ENCODE measurements around the gene S100A9. TPM values are rescaled to one million over a fixed set of nuclear protein-coding genes. Genes with fewer than 3 reads are reported as not detected.
A peak's percentile ranks its signal among the peaks of the same experiment; 100 is the strongest.

Gene S100A9
- total RNA-seq, 2 donors from 2014 or later = 65.7 to 199 TPM

GRCh38 chr1:153394391-153394790 is 36.7 kb downstream of the S100A9 start:
- H3K27ac ChIP-seq = no peak overlapping the region
- TF ChIP-seq, protein P1, sequence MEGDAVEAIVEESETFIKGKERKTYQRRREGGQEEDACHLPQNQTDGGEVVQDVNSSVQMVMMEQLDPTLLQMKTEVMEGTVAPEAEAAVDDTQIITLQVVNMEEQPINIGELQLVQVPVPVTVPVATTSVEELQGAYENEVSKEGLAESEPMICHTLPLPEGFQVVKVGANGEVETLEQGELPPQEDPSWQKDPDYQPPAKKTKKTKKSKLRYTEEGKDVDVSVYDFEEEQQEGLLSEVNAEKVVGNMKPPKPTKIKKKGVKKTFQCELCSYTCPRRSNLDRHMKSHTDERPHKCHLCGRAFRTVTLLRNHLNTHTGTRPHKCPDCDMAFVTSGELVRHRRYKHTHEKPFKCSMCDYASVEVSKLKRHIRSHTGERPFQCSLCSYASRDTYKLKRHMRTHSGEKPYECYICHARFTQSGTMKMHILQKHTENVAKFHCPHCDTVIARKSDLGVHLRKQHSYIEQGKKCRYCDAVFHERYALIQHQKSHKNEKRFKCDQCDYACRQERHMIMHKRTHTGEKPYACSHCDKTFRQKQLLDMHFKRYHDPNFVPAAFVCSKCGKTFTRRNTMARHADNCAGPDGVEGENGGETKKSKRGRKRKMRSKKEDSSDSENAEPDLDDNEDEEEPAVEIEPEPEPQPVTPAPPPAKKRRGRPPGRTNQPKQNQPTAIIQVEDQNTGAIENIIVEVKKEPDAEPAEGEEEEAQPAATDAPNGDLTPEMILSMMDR (IDR thresholded peaks at IDR 0.05) = no peak

GRCh38 chr1:153395136-153395685 is 37.6 kb downstream of the S100A9 start:
- Histone ChIP-seq H3K4me1 (peaks cover 0 to 4% of the 10 kb centered on the region in 2 donors), H3K9me3 (no peaks in the 10 kb centered on the region), H3K27me3 (no peaks in the 10 kb centered on the region), H3K27ac (no peak overlapping the region), H3K36me3 (no peaks in the 10 kb centered on the region), H3K4me3 (no peak overlapping the region)
- DNase-seq (ENCODE audit: low spot score) = peak; percentile 40
- TF ChIP-seq, protein P1 (IDR thresholded peaks at IDR 0.05) = no peak

More at GRCh38 chr1:153394391-153394790, 36.7 kb downstream of the S100A9 start:
- Histone ChIP-seq H3K27me3 (no peaks in the 10 kb centered on the region), H3K9me3 (no peaks in the 10 kb centered on the region), H3K4me3 (no peak overlapping the region), H3K4me1 (peaks cover 0 to 4% of the 10 kb centered on the region in 2 donors), H3K36me3 (no peaks in the 10 kb centered on the region)
- DNase-seq (ENCODE audit: low spot score) = no peak

DNA sequence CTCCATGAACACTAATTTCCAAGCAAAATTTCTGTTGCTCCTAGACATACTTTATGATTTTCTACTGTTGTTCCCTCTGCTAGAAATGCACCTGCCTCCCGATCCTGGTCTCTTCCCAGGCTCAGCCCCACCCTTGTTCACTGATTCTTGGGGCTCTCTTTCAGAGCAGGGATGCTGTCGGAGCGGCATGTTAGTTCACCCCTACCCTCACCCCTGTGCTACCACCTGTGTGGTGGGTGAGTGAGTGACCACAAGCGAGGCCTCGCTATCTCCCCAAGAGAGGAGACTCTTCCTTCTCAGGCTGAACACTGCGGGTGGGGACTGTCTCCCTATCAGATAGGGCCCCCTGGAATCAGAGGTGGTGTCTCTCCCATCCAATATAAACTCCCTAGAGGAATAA is 38.1 kb downstream of the S100A9 start:
- TF ChIP-seq, protein P1 (IDR thresholded peaks at IDR 0.05) = no peak
- H3K9me3 ChIP-seq = no peaks in the 10 kb centered on the region
- H3K36me3 ChIP-seq = no peaks in the 10 kb centered on the region
- H3K4me1 ChIP-seq = peaks cover 0 to 4% of the 10 kb centered on the region in 2 donors
- DNase-seq (ENCODE audit: low spot score) = peak; percentile 23
- no peak overlapping the region for H3K27ac ChIP-seq
- H3K4me3 ChIP-seq = no peak overlapping the region
- no peaks in the 10 kb centered on the region for H3K27me3 ChIP-seq

DNA sequence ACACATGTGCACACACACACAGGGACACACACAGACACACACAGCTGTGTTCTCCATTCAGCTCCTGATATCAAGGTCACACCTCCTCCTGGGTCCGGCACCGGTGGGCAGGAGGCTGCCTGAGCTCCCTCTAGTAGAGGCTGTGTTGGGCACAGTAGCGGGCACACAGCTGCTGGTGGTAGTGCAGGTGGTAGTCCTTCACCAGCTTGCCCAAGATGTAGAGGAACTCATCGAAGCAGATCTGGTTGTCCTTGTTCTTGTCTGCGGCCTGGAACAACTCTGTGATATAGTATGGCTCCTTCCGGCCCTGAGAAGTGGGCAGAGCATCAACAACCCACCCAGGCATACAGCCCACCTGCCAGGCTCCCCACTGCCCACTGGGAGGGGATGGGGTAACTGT is 38.8 kb downstream of the S100A9 start:
- no peak overlapping the region for H3K4me3 ChIP-seq
- DNase-seq (ENCODE audit: low spot score) = peak; percentile 26
- TF ChIP-seq, protein P1 (IDR thresholded peaks at IDR 0.05) = no peak
- H3K4me1 ChIP-seq = peaks cover 0 to under 1% of the 10 kb centered on the region in 2 donors
- H3K36me3 ChIP-seq = no peaks in the 10 kb centered on the region
- no peak overlapping the region for H3K27ac ChIP-seq
- H3K27me3 ChIP-seq = no peaks in the 10 kb centered on the region
- no peaks in the 10 kb centered on the region for H3K9me3 ChIP-seq

GRCh38 chr1:153397051-153397923 is 39.6 kb downstream of the S100A9 start:
- Histone ChIP-seq H3K4me1 (no peaks in the 10 kb centered on the region), H3K4me3 (no peak overlapping the region), H3K27ac (no peak overlapping the region), H3K36me3 (no peaks in the 10 kb centered on the region), H3K27me3 (no peaks in the 10 kb centered on the region), H3K9me3 (no peaks in the 10 kb centered on the region)
- TF ChIP-seq, protein P1 (IDR thresholded peaks at IDR 0.05) = no peak
- DNase-seq (ENCODE audit: low spot score) = peak; percentile 54
